Endodermal cell (in vitro differentiated cells): ENCODE data around the gene TOP2B. TPM values are rescaled to one million over a fixed set of nuclear protein-coding genes. Genes with fewer than 3 reads are reported as not detected.

ENCODE experiments used
- DNase-seq: peaks from one replicate; pipeline ENCODE4 v3.0.0-alpha.2; 2017
- H3K27ac ChIP-seq: 2 replicates; pipeline ENCODE4 v1.5.1; 2013; ENCODE audit warnings: mild to moderate bottlenecking, low read depth, low read length, moderate library complexity
- H3K27me3 ChIP-seq: 2 replicates; pipeline ENCODE4 v1.6.1; 2013; ENCODE audit warnings: mild to moderate bottlenecking, low read length, moderate library complexity; ENCODE audit not compliant: insufficient read depth, control insufficient read depth, poor library complexity, severe bottlenecking
- H3K36me3 ChIP-seq: 2 replicates; pipeline ENCODE4 v1.7.0; 2013; ENCODE audit warnings: mild to moderate bottlenecking, low read length, moderate library complexity; ENCODE audit not compliant: control insufficient read depth, insufficient read depth
- H3K4me1 ChIP-seq: one replicate; pipeline ENCODE4 v1.7.0; 2013; ENCODE audit warnings: low read length; ENCODE audit not compliant: control insufficient read depth, insufficient read depth
- H3K4me3 ChIP-seq: 2 replicates; pipeline ENCODE4 v1.5.1; 2013; ENCODE audit warnings: mild to moderate bottlenecking, low read length, moderate library complexity
- H3K9ac ChIP-seq: 2 replicates; pipeline ENCODE4 v1.6.1; 2013; ENCODE audit warnings: mild to moderate bottlenecking, low read length, moderate library complexity; ENCODE audit not compliant: poor library complexity, severe bottlenecking; ENCODE audit errors: extremely low read depth
- H3K9me3 ChIP-seq: 2 replicates; pipeline ENCODE4 v1.6.1; 2013; ENCODE audit warnings: mild to moderate bottlenecking, low read length, moderate library complexity; ENCODE audit not compliant: control insufficient read depth
- H3K27ac Mint-ChIP-seq: 2 replicates; pipeline ENCODE4 v1.8.0; 2020; ENCODE audit warnings: mixed read lengths
- H3K27me3 Mint-ChIP-seq: 2 replicates; pipeline ENCODE4 v1.8.0; 2021; ENCODE audit warnings: mild to moderate bottlenecking, mixed read lengths; ENCODE audit not compliant: insufficient read depth
- H3K36me3 Mint-ChIP-seq: 2 replicates; pipeline ENCODE4 v1.8.0; 2020; ENCODE audit warnings: low read depth, mixed read lengths
- H3K4me1 Mint-ChIP-seq: 2 replicates; pipeline ENCODE4 v1.8.0; 2020; ENCODE audit warnings: mixed read lengths
- H3K4me3 Mint-ChIP-seq: 2 replicates; pipeline ENCODE4 v1.8.0; 2020; ENCODE audit warnings: mild to moderate bottlenecking, moderate library complexity, mixed read lengths
- H3K9me3 Mint-ChIP-seq: 2 replicates; pipeline ENCODE4 v1.8.0; 2020; ENCODE audit warnings: mild to moderate bottlenecking, mixed read lengths
- CTCF ChIP-seq: fragments of 200-600 bp; sonication (generic); conservative IDR thresholded peaks from 2 replicates; pipeline ENCODE4 v1.5.0; 2021; ENCODE audit warnings: antibody characterized with exemption, mild to moderate bottlenecking
- WGBS, 2 experiments: methylation state at CpG; one replicate each; pipeline versions ENCODE4 v1.1.5 to v1.1.7; 2013; ENCODE audit warnings: missing lambda C conversion rate in 2 of 2, mixed read lengths in 1 of 2; ENCODE audit not compliant: insufficient coverage in 1 of 2, insufficient read length in 1 of 2; 5-methylcytosine and 5-hydroxymethylcytosine counted together
- total RNA-seq, 2 donors: library from RNA; stranded (reverse); fragmentation: NEBNext Ultra II Directional in 1 of 2; extraction: Animal tissue kit (Norgen Biotek cat#: 25700) in 1 of 2; gene quantifications; 2 replicates in 1 of 2; 3 replicates in 1 of 2; pipeline ENCODE4 v1.2.1, GENCODE V29; 2021

The TOP2B gene
- total RNA-seq, 2 donors from 2014 or later, result 182 to 209 TPM

GRCh38 chr3:25575001-25575400 lies 89.7 kb downstream of the TOP2B start:
- TF ChIP-seq CTCF, result no peak

GRCh38 chr3:25574172-25574765 lies 90.4 kb downstream of the TOP2B start:
- 94 to 95% methylated on average over 6 to 16 of the region's 16 CpGs for WGBS, 2 experiments
- DNase-seq, result no peak
- no peaks in the 10 kb centered on the region for H3K27me3 ChIP-seq
- no peaks in the 10 kb centered on the region for H3K4me1 Mint-ChIP-seq
- H3K27me3 Mint-ChIP-seq, result no peaks in the 10 kb centered on the region
- H3K36me3 ChIP-seq, result peaks cover 42% of the 10 kb centered on the region
- no peak overlapping the region for H3K27ac ChIP-seq
- H3K4me3 ChIP-seq, result no peak overlapping the region
- H3K27ac Mint-ChIP-seq, result no peak overlapping the region
- no peaks in the 10 kb centered on the region for H3K9me3 Mint-ChIP-seq
- no peak for TF ChIP-seq CTCF
- H3K36me3 Mint-ChIP-seq, result peaks cover 48% of the 10 kb centered on the region
- no peaks in the 10 kb centered on the region for H3K9me3 ChIP-seq
- H3K4me3 Mint-ChIP-seq, result no peak overlapping the region
- H3K4me1 ChIP-seq, result no peaks in the 10 kb centered on the region
- H3K9ac ChIP-seq, result no peak overlapping the region

More at GRCh38 chr3:25575001-25575400, 89.7 kb downstream of the TOP2B start:
- H3K4me1 ChIP-seq, result no peaks in the 10 kb centered on the region
- H3K36me3 ChIP-seq, result peaks cover 41% of the 10 kb centered on the region
- Mint-ChIP-seq H3K4me1 (no peaks in the 10 kb centered on the region), H3K27me3 (no peaks in the 10 kb centered on the region), H3K9me3 (no peaks in the 10 kb centered on the region), H3K36me3 (peaks cover 49% of the 10 kb centered on the region), H3K4me3 (no peak overlapping the region), H3K27ac (no peak overlapping the region)
- H3K27me3 ChIP-seq, result no peaks in the 10 kb centered on the region
- H3K9me3 ChIP-seq, result no peaks in the 10 kb centered on the region
- no peak overlapping the region for H3K9ac ChIP-seq
- no peak overlapping the region for H3K27ac ChIP-seq
- DNase-seq, result peak; percentile 38
- H3K4me3 ChIP-seq, result no peak overlapping the region
- WGBS, 2 experiments, result 95 to 97% methylated on average over 11 to 12 of the region's 12 CpGs

- no peak for DNase-seq
- H3K36me3 Mint-ChIP-seq, result peaks cover 49% of the 10 kb centered on the region
- 85 to 87% methylated on average over 13 to 19 of the region's 19 CpGs for WGBS, 2 experiments
- H3K27ac Mint-ChIP-seq, result no peak overlapping the region
- no peaks in the 10 kb centered on the region for H3K27me3 Mint-ChIP-seq
- Histone ChIP-seq H3K36me3 (peaks cover 43% of the 10 kb centered on the region), H3K9ac (no peak overlapping the region), H3K27me3 (no peaks in the 10 kb centered on the region), H3K9me3 (no peaks in the 10 kb centered on the region), H3K4me3 (no peak overlapping the region), H3K4me1 (no peaks in the 10 kb centered on the region), H3K27ac (peak overlapping the region; percentile 33)
- H3K4me3 Mint-ChIP-seq, result no peak overlapping the region
- TF ChIP-seq CTCF, result no peak
- no peaks in the 10 kb centered on the region for H3K4me1 Mint-ChIP-seq
- H3K9me3 Mint-ChIP-seq, result no peaks in the 10 kb centered on the region
Observed at GRCh38 chr3:25573386-25574171, 91.1 kb downstream of the TOP2B start.
